Prostate gland (tissue), 2 donors: ENCODE data around the gene GLIS1. TPM values are rescaled to one million over a fixed set of nuclear protein-coding genes. Genes with fewer than 3 reads are reported as not detected.

Experiments
- DNase-seq: peaks from one replicate; pipeline ENCODE4 v3.0.0-alpha.2; 2019; ENCODE audit warnings: low spot score
- H3K27ac ChIP-seq, 2 donors: fragments of 200-600 bp; sonication (generic); 2 replicates each; pipeline ENCODE4 v1.5.1; 2017 to 2019
- H3K27me3 ChIP-seq: fragments of 200-600 bp; sonication (generic); replicated peaks from 2 replicates; pipeline ENCODE4 v1.5.1; 2019; ENCODE audit not compliant: insufficient read depth
- H3K36me3 ChIP-seq, 2 donors: fragments of 200-600 bp; sonication (generic); 1 replicate in 1 of 2; 2 replicates in 1 of 2; pipeline versions ENCODE4 v1.5.1 to v1.8.1; 2017 to 2019
- H3K4me1 ChIP-seq: fragments of 200-600 bp; sonication (generic); replicated peaks from 2 replicates; pipeline ENCODE4 v1.5.1; 2019
- H3K4me3 ChIP-seq, 2 donors: fragments of 200-600 bp; sonication (generic); 2 replicates each; pipeline ENCODE4 v1.5.1; 2017 to 2019
- H3K9me3 ChIP-seq: fragments of 200-600 bp; sonication (generic); 2 replicates; pipeline ENCODE4 v1.5.1; 2017
- CTCF ChIP-seq, 4 experiments: fragments of 200-600 bp in 2 of 4; fragments of 450-650 bp in 2 of 4; sonication (generic) in 2 of 4; IDR thresholded peaks; 1 replicate in 3 of 4; 2 replicates in 1 of 4; pipeline ENCODE4 v1.5.1; 2016 to 2019; ENCODE audit warnings: antibody characterized with exemption in 4 of 4, mild to moderate bottlenecking in 2 of 4, moderate library complexity in 2 of 4
- POLR2A ChIP-seq: fragments of 450-650 bp; IDR thresholded peaks from one replicate; pipeline ENCODE4 v1.6.1; 2016; ENCODE audit warnings: antibody characterized with exemption, mild to moderate bottlenecking
- POLR2AphosphoS5 ChIP-seq: sonication (generic); formaldehyde crosslinking; IDR thresholded peaks from one replicate; pipeline ENCODE4 v1.6.1; 2017; ENCODE audit warnings: antibody characterized with exemption
- WGBS: methylation state at CpG from one replicate; pipeline ENCODE4 v1.1.5; 2018; 5-methylcytosine and 5-hydroxymethylcytosine counted together
- intact Hi-C: fragments of 100-400 bp; cut with DNase I; formaldehyde crosslinking; loops from one replicate; pipeline ENCODE4 v1.14.2; 2022
- total RNA-seq, 2 donors: library from RNA; depleted of rRNA; stranded (reverse); fragments of >200 nt; gene quantifications; one replicate each; pipeline ENCODE4 v1.1.0, GENCODE V29; 2016

GLIS1 gene
- total RNA-seq, 2 donors from 2014 or later: 1.1 to 8.1 TPM

- H3K9me3 ChIP-seq: no peaks in the 10 kb centered on the region
- 95% methylated on average over 8 of the region's 8 CpGs for WGBS
- H3K27me3 ChIP-seq: no peaks in the 10 kb centered on the region
- H3K4me1 ChIP-seq: no peaks in the 10 kb centered on the region
- H3K27ac ChIP-seq: no peak overlapping the region
- H3K36me3 ChIP-seq: no peaks in the 10 kb centered on the region
- DNase-seq: no peak
- TF ChIP-seq POLR2AphosphoS5 (no peak), POLR2A (no peak), CTCF (IDR thresholded peaks at IDR 0.05) (no peak)
- no peak overlapping the region for H3K4me3 ChIP-seq
- intact Hi-C loops: no loop called here
Measured at GRCh38 chr1:53704804-53705445, 34.0 kb downstream of the GLIS1 start.

- Histone ChIP-seq H3K36me3 (no peaks in the 10 kb centered on the region), H3K4me1 (no peaks in the 10 kb centered on the region), H3K4me3 (no peak overlapping the region), H3K27ac (no peak overlapping the region), H3K27me3 (no peaks in the 10 kb centered on the region), H3K9me3 (no peaks in the 10 kb centered on the region)
- intact Hi-C loops: no loop called here
- TF ChIP-seq POLR2A (no peak), POLR2AphosphoS5 (no peak)
- 97% methylated on average over 5 of the region's 5 CpGs for WGBS
- DNase-seq: no peak
Measured at GRCh38 chr1:53704304-53704703, 34.7 kb downstream of the GLIS1 start.

- Histone ChIP-seq H3K4me1 (no peaks in the 10 kb centered on the region), H3K36me3 (no peaks in the 10 kb centered on the region), H3K27me3 (no peaks in the 10 kb centered on the region), H3K9me3 (no peaks in the 10 kb centered on the region), H3K4me3 (no peak overlapping the region), H3K27ac (no peak overlapping the region)
- 77% methylated on average over 1 of the region's 1 CpG for WGBS
- no peak for DNase-seq
- intact Hi-C loops: no loop called here
- no peak for TF ChIP-seq POLR2AphosphoS5
- no peak for TF ChIP-seq CTCF (IDR thresholded peaks at IDR 0.05)
- no peak for TF ChIP-seq POLR2A
Measured at GRCh38 chr1:53703174-53703573, 35.8 kb downstream of the GLIS1 start.

- 71% methylated on average over 8 of the region's 8 CpGs for WGBS
- H3K9me3 ChIP-seq: no peaks in the 10 kb centered on the region
- no peaks in the 10 kb centered on the region for H3K36me3 ChIP-seq
- no peak overlapping the region for H3K27ac ChIP-seq
- no peaks in the 10 kb centered on the region for H3K4me1 ChIP-seq
- TF ChIP-seq POLR2AphosphoS5 (no peak), POLR2A (no peak), CTCF (IDR thresholded peaks at IDR 0.05) (no peak)
- no peak overlapping the region for H3K4me3 ChIP-seq
- no peaks in the 10 kb centered on the region for H3K27me3 ChIP-seq
- no peak for DNase-seq
- intact Hi-C loops: no loop called here
Measured at GRCh38 chr1:53702341-53702740, 36.6 kb downstream of the GLIS1 start.

- Histone ChIP-seq H3K27me3 (no peaks in the 10 kb centered on the region), H3K9me3 (no peaks in the 10 kb centered on the region), H3K4me1 (no peaks in the 10 kb centered on the region), H3K4me3 (no peak overlapping the region), H3K36me3 (no peaks in the 10 kb centered on the region), H3K27ac (no peak overlapping the region)
- DNase-seq: no peak
- TF ChIP-seq POLR2A (no peak), CTCF (IDR thresholded peaks at IDR 0.05) (no peak)
- intact Hi-C loops: no loop called here
- WGBS: 93% methylated on average over 3 of the region's 3 CpGs
Measured at GRCh38 chr1:53700776-53701175, 38.2 kb downstream of the GLIS1 start.
